Right renal cortex interstitium (tissue), 3 donors: ENCODE data around the gene IKBKG. TPM values are rescaled to one million over a fixed set of nuclear protein-coding genes. Genes with fewer than 3 reads are reported as not detected.
"Not testable (repeated sequence)": the region's sequence is repeated elsewhere in the genome, so short reads cannot be mapped to it uniquely, and the experiment has no call there.

Experiments
- DNase-seq, 3 donors: peaks; one replicate each; pipeline ENCODE4 v3.0.0-alpha.2; 2013; ENCODE audit warnings: low read depth in 3 of 3, low spot score in 2 of 3
- polyA plus RNA-seq, 3 donors: library from polyadenylated mRNA; unstranded; fragments of 120-200 nt; gene quantifications; one replicate each; pipeline ENCODE4 v1.2.1, GENCODE V29; 2013; ENCODE audit not compliant: insufficient read length in 3 of 3

IKBKG gene
- polyA plus RNA-seq, 3 donors, result 11.1 to 17.9 (median 15.4) TPM

GRCh38 chrX:154602226-154602625 is 54.8 kb downstream of the IKBKG start:
- no peak for DNase-seq

- DNase-seq, result no peak
Measured at GRCh38 chrX:154602766-154603437, 55.5 kb downstream of the IKBKG start.

GRCh38 chrX:154603438-154604430 is 56.3 kb downstream of the IKBKG start:
- no peak for DNase-seq

- no peak for DNase-seq
Measured at GRCh38 chrX:154605566-154605965, 58.1 kb downstream of the IKBKG start.

GRCh38 chrX:154607370-154607769 is 60.0 kb downstream of the IKBKG start:
- no peak for DNase-seq

GRCh38 chrX:154607976-154608375 is 60.6 kb downstream of the IKBKG start:
- not testable (repeated sequence) for DNase-seq

- not testable (repeated sequence) for DNase-seq
Measured at GRCh38 chrX:154608823-154609222, 61.4 kb downstream of the IKBKG start.

- not testable (repeated sequence) for DNase-seq
Measured at GRCh38 chrX:154611146-154611545, 63.7 kb downstream of the IKBKG start.

GRCh38 chrX:154613586-154613985 is 66.2 kb downstream of the IKBKG start:
- DNase-seq, result not testable (repeated sequence)

Other genes with a start within 250 kb of the IKBKG start
- gene FLNA, start 173.0 kb upstream of the IKBKG start, polyA plus RNA-seq, result 100 to 1,000 TPM; 393 to 423 (median 399) TPM
- gene EMD, start 168.3 kb upstream of the IKBKG start, polyA plus RNA-seq, result 10 to 100 TPM; 64.7 to 67.6 (median 66.3) TPM
- gene RPL10, start 149.2 kb upstream of the IKBKG start, polyA plus RNA-seq, result 1,000 to 10,000 TPM; 2,793 to 3,161 (median 3,142) TPM
- gene DNASE1L1, start 138.4 kb upstream of the IKBKG start, polyA plus RNA-seq, result 10 to 100 TPM; 11.3 to 14.0 (median 11.4) TPM
- gene TAFAZZIN, start 136.1 kb upstream of the IKBKG start, polyA plus RNA-seq, result 10 to 100 TPM; 26.1 to 30.1 (median 28.7) TPM
- 100 to 1,000 TPM; 136 to 162 (median 151) TPM for gene ATP6AP1, start 118.9 kb upstream of the IKBKG start, polyA plus RNA-seq
- 100 to 1,000 TPM; 106 to 109 (median 107) TPM for gene GDI1, start 110.5 kb upstream of the IKBKG start, polyA plus RNA-seq
- gene FAM50A, start 103.5 kb upstream of the IKBKG start, polyA plus RNA-seq, result 10 to 100 TPM; 51.3 to 58.1 (median 55.9) TPM
- gene PLXNA3, start 89.3 kb upstream of the IKBKG start, polyA plus RNA-seq, result 10 to 100 TPM; 33.5 to 40.7 (median 38.1) TPM
- 10 to 100 TPM in 2 of 3 donors, 1 to 10 TPM in 1; 9.7 to 12.0 (median 10.8) TPM for gene LAGE3, start 68.3 kb upstream of the IKBKG start, polyA plus RNA-seq
- 10 to 100 TPM; 25.6 to 29.3 (median 28.1) TPM for gene UBL4A, start 61.0 kb upstream of the IKBKG start, polyA plus RNA-seq
- 10 to 100 TPM; 15.9 to 18.3 (median 15.9) TPM for gene SLC10A3, start 57.0 kb upstream of the IKBKG start, polyA plus RNA-seq
- 10 to 100 TPM; 24.3 to 29.3 (median 28.0) TPM for gene FAM3A, start 31.4 kb upstream of the IKBKG start, polyA plus RNA-seq
- 10 to 100 TPM; 37.7 to 40.9 (median 39.4) TPM for gene G6PD, start 774 bp upstream of the IKBKG start, polyA plus RNA-seq
- gene CTAG1A, start 37.5 kb downstream of the IKBKG start, polyA plus RNA-seq, result not detected
- gene CTAG1B, start 71.7 kb downstream of the IKBKG start, polyA plus RNA-seq, result not detected
- not detected for gene CTAG2, start 106.0 kb downstream of the IKBKG start, polyA plus RNA-seq
- 1 to 10 TPM; 1.9 to 2.0 (median 1.9) TPM for gene GAB3, start 203.5 kb downstream of the IKBKG start, polyA plus RNA-seq
- 10 to 100 TPM; 55.2 to 63.5 (median 58.3) TPM for gene DKC1, start 215.2 kb downstream of the IKBKG start, polyA plus RNA-seq